KMS-11 (cell line): ENCODE data around the gene GRB2.
A peak's percentile ranks its signal among the peaks of the same experiment; 100 is the strongest.

Experiments
- H2AFZ ChIP-seq: fragments of 200-600 bp; sonication (generic); 2 replicates; pipeline ENCODE4 v1.6.1; 2016; ENCODE audit warnings: antibody characterized with exemption, mixed run types, low read depth
- H3K27ac ChIP-seq: fragments of 200-600 bp; sonication (generic); 2 replicates; pipeline ENCODE4 v1.6.1; 2016; ENCODE audit warnings: mild to moderate bottlenecking, mixed run types
- H3K27me3 ChIP-seq: fragments of 200-600 bp; sonication (generic); 2 replicates; pipeline ENCODE4 v1.6.1; 2017; ENCODE audit warnings: mild to moderate bottlenecking, low read depth, mixed run types, moderate library complexity; ENCODE audit not compliant: insufficient read depth
- H3K36me3 ChIP-seq: fragments of 200-600 bp; sonication (generic); 2 replicates; pipeline ENCODE4 v1.6.1; 2017; ENCODE audit warnings: mild to moderate bottlenecking, mixed run types; ENCODE audit not compliant: insufficient read depth
- H3K4me1 ChIP-seq: fragments of 200-600 bp; sonication (generic); 2 replicates; pipeline ENCODE4 v1.6.1; 2016; ENCODE audit warnings: mild to moderate bottlenecking, low read depth, mixed run types; ENCODE audit not compliant: poor library complexity, severe bottlenecking
- H3K4me2 ChIP-seq: fragments of 200-600 bp; sonication (generic); 2 replicates; pipeline ENCODE4 v1.7.0; 2016; ENCODE audit warnings: mild to moderate bottlenecking, mixed run types
- H3K4me3 ChIP-seq: fragments of 200-600 bp; sonication (generic); IDR thresholded peaks from 2 replicates; pipeline ENCODE4 v1.6.1; 2017; ENCODE audit warnings: low read depth, low read length, mixed read lengths; ENCODE audit not compliant: insufficient read depth
- H3K79me2 ChIP-seq: fragments of 200-600 bp; sonication (generic); 2 replicates; pipeline ENCODE4 v1.6.1; 2016; ENCODE audit warnings: low read depth, mixed run types; ENCODE audit not compliant: insufficient read depth
- H3K9ac ChIP-seq: fragments of 200-600 bp; sonication (generic); 2 replicates; pipeline ENCODE4 v1.6.1; 2016; ENCODE audit warnings: mild to moderate bottlenecking, mixed run types
- H4K20me1 ChIP-seq: fragments of 200-600 bp; sonication (generic); 2 replicates; pipeline ENCODE4 v1.6.1; 2016; ENCODE audit warnings: mild to moderate bottlenecking, mixed run types; ENCODE audit not compliant: insufficient read depth
- CTCF ChIP-seq: fragments of 200-600 bp; sonication (generic); conservative IDR thresholded peaks from 2 replicates; pipeline ENCODE4 v1.6.1; 2017; ENCODE audit warnings: low read depth, mild to moderate bottlenecking, antibody characterized with exemption, low read length, moderate library complexity, mixed read lengths

The GRB2 gene

GRCh38 chr17:75289832-75290337, 115.6 kb downstream of the GRB2 start:
- Histone ChIP-seq H3K27me3 (no peaks in the 10 kb centered on the region), H3K4me3 (no peak overlapping the region), H3K4me2 (peak overlapping the region; percentile 76), H4K20me1 (no peaks in the 10 kb centered on the region; the same call in 1 of the 2 replicates), H3K36me3 (peaks cover 10% of the 10 kb centered on the region; the same call in 1 of the 2 replicates), H3K27ac (peak overlapping the region; percentile 42), H2AFZ (peak overlapping the region; percentile 89), H3K4me1 (peaks cover 37% of the 10 kb centered on the region), H3K79me2 (peaks cover 24% of the 10 kb centered on the region), H3K9ac (peak overlapping the region; percentile 33; the same call in 1 of the 2 replicates)
- 0 out of 2 replicates have a peak, but pooled peaks have one; percentile 4 for TF ChIP-seq CTCF

DNA sequence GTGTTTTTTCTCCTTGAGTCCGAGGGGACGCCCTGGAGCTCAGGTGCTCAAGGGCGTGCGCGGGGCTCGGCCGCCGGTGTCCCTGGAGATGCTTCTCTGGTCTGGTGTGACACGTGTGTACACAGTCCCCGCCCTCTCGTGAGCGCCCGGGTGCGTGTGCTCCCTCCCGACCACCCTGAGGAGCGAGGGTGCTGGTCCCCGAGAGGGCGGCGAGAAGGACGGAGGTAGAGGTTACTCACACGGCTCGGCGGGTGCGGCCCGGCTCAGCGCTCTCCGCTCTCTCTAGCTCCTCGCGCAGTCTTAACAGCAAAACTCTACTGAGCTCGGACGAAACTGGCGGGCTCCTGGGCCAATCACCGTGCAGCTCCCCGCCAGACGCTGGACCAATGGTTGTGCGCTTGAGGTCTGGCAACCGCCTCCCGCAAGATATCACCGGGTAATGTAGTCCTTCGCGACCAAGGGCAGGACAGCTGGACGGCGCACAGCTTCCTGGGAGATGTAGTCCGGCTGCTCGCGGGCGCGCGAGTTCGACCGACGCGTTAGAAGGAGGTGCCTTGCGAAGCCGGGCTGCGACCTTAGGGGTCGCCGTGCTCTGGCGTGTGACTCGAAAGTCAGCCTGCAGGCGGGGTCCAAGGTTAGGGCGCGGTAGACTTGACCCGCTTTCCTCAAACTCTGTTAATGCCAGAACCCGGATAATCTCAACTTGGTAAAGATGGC, 116.2 kb downstream of the GRB2 start, which contains the start of gene SLC25A19:
Gene SLC25A19 (minus strand): TSS at position 319 of the 717 bp plus-strand sequence. CDS start 2,669 bp downstream, outside the sequence.
- H3K36me3 ChIP-seq = peaks cover 10% of the 10 kb centered on the region; the same call in 1 of the 2 replicates
- H3K27ac ChIP-seq = peak within 1 kb of the TSS; percentile 78
- no peaks in the 10 kb centered on the region; the same call in 1 of the 2 replicates for H4K20me1 ChIP-seq
- H3K4me3 ChIP-seq = no peak within 1 kb of the TSS
- peak; percentile 51 for TF ChIP-seq CTCF
- H3K4me2 ChIP-seq = peak within 1 kb of the TSS; percentile 92
- H3K9ac ChIP-seq = peak within 1 kb of the TSS; percentile 81
- no peaks in the 10 kb centered on the region for H3K27me3 ChIP-seq
- peak within 1 kb of the TSS; percentile 94 for H2AFZ ChIP-seq
- H3K79me2 ChIP-seq = peaks cover 24% of the 10 kb centered on the region
- H3K4me1 ChIP-seq = peaks cover 31% of the 10 kb centered on the region

- peak overlapping the region; percentile 78 for H3K27ac ChIP-seq
- no peaks in the 10 kb centered on the region for H3K27me3 ChIP-seq
- TF ChIP-seq CTCF = no peak
- H3K79me2 ChIP-seq = peaks cover 24% of the 10 kb centered on the region
- peak overlapping the region; percentile 92 for H3K4me2 ChIP-seq
- H3K9ac ChIP-seq = peak overlapping the region; percentile 81
- H2AFZ ChIP-seq = peak overlapping the region; percentile 94
- peaks cover 10% of the 10 kb centered on the region; the same call in 1 of the 2 replicates for H3K36me3 ChIP-seq
- H3K4me1 ChIP-seq = peaks cover 26% of the 10 kb centered on the region
- H3K4me3 ChIP-seq = no peak overlapping the region
- H4K20me1 ChIP-seq = no peaks in the 10 kb centered on the region; the same call in 1 of the 2 replicates
These were observed 116.7 kb downstream of the GRB2 start for GRCh38 chr17:75288770-75289114.

- H3K27ac ChIP-seq = peak overlapping the region; percentile 78
- peak overlapping the region; percentile 92 for H3K4me2 ChIP-seq
- H2AFZ ChIP-seq = peak overlapping the region; percentile 94; the same call in 1 of the 2 replicates
- H3K36me3 ChIP-seq = peaks cover 10% of the 10 kb centered on the region; the same call in 1 of the 2 replicates
- H3K4me1 ChIP-seq = peaks cover 25% of the 10 kb centered on the region
- H3K9ac ChIP-seq = peak overlapping the region; percentile 81; the same call in 1 of the 2 replicates
- no peak for TF ChIP-seq CTCF
- no peak overlapping the region for H3K4me3 ChIP-seq
- H4K20me1 ChIP-seq = no peaks in the 10 kb centered on the region; the same call in 1 of the 2 replicates
- H3K79me2 ChIP-seq = peaks cover 24% of the 10 kb centered on the region
- no peaks in the 10 kb centered on the region for H3K27me3 ChIP-seq
These were observed 117.1 kb downstream of the GRB2 start for GRCh38 chr17:75288359-75288758.
